K562 (cell line): ENCODE measurements around the gene SPIRE1. TPM values are rescaled to one million over a fixed set of nuclear protein-coding genes. Genes with fewer than 3 reads are reported as not detected.

Experiments
- ATAC-seq: fragments of 200-7000 bp; cut with Tn5 transposase; 3 replicates; pipeline ENCODE4 v1.9.1; 2020; ENCODE audit warnings: moderate library complexity
- BruUV-seq: library from RNA; stranded (reverse); fragments of 400-500 nt; replicated peaks from 2 replicates; lab custom pipeline; 2021; lab: Mats Ljungman, UMichigan
- CTCF ChIA-PET: fragments of 300-600 bp; formaldehyde crosslinking; extraction: SDS; loops from one replicate; lab custom pipeline; 2021; ENCODE audit warnings: low intra/inter-chr PET ratio; lab: Yijun Ruan, JAX
- POLR2A ChIA-PET: fragments of 300-600, 350-650 bp; sonication (Branson Sonifier 250); formaldehyde crosslinking; extraction: SDS; loops from one replicate; lab custom pipeline; 2021; ENCODE audit warnings: antibody characterized with exemption, inconsistent platforms; lab: Yijun Ruan, JAX
- DNase-seq, 4 experiments: peaks; one replicate each; pipeline versions ENCODE4 v3.0.0 to v3.0.0-alpha.2; 2011 to 2018; ENCODE audit warnings: low spot score in 3 of 4, mixed read lengths in 3 of 4; ENCODE audit errors: extremely low read depth in 1 of 4
- FAIRE-seq: peaks from 2 replicates; lab custom pipeline; 2011; peaks lifted over from hg19 to GRCh38; lab: Jason Lieb, UNC
- H2AFZ ChIP-seq: 2 replicates; pipeline ENCODE4 v1.6.0; 2011; ENCODE audit warnings: low read depth, low read length, control low read depth, inconsistent platforms
- H3K27ac ChIP-seq: fragments of 200-600 bp; 3 replicates; pipeline ENCODE4 v1.8.0; 2011; ENCODE audit warnings: low read depth, mild to moderate bottlenecking, control low read depth, inconsistent platforms, low read length, moderate library complexity, mixed read lengths; ENCODE audit errors: extremely low read depth
- H3K27me3 ChIP-seq, 2 experiments: fragments of 300-600 bp in 1 of 2; 2 replicates in 1 of 2; 3 replicates in 1 of 2; pipeline versions ENCODE4 v1.6.0 to v1.8.0; 2011; ENCODE audit warnings: inconsistent platforms in 2 of 2, low read length in 2 of 2, mild to moderate bottlenecking in 1 of 2, mixed read lengths in 1 of 2, moderate library complexity in 1 of 2; ENCODE audit not compliant: control insufficient read depth in 2 of 2, insufficient read depth in 2 of 2
- H3K36me3 ChIP-seq: fragments of 300-600 bp; 3 replicates; pipeline ENCODE4 v1.8.0; 2011; ENCODE audit warnings: mild to moderate bottlenecking, low read length, inconsistent platforms; ENCODE audit not compliant: control insufficient read depth, insufficient read depth
- H3K4me1 ChIP-seq, 2 experiments: fragments of 200-600 bp in 1 of 2; replicated peaks in 1 of 2; 2 replicates in 1 of 2; 3 replicates in 1 of 2; pipeline versions ENCODE4 v1.5.1 to v1.8.0; 2011; ENCODE audit warnings: inconsistent platforms in 2 of 2, low read length in 2 of 2, mild to moderate bottlenecking in 1 of 2, mixed read lengths in 1 of 2, moderate library complexity in 1 of 2; ENCODE audit not compliant: control insufficient read depth in 2 of 2, insufficient read depth in 2 of 2
- H3K4me2 ChIP-seq: 2 replicates; pipeline ENCODE4 v1.6.1; 2011; ENCODE audit warnings: low read length, control low read depth, inconsistent platforms, mixed read lengths; ENCODE audit not compliant: insufficient read depth
- H3K4me3 ChIP-seq: fragments of 200-600 bp; sonication (generic), shearing (Covaris generic); 2 replicates; pipeline ENCODE4 v1.5.1; 2016; ENCODE audit warnings: control low read depth, inconsistent platforms
- H3K79me2 ChIP-seq: fragments of 200-600 bp; 3 replicates; pipeline ENCODE4 v1.8.0; 2011; ENCODE audit warnings: low read length, inconsistent platforms; ENCODE audit not compliant: control insufficient read depth, insufficient read depth
- H3K9ac ChIP-seq, 2 experiments: 2 replicates each; pipeline versions ENCODE4 v1.6.0 to v1.6.1; 2011; ENCODE audit warnings: low read depth in 2 of 2, low read length in 2 of 2, control low read depth in 1 of 2, inconsistent platforms in 1 of 2, mild to moderate bottlenecking in 1 of 2, mixed read lengths in 1 of 2; ENCODE audit not compliant: insufficient read depth in 1 of 2
- H3K9me1 ChIP-seq: one replicate; pipeline ENCODE4 v1.6.0; 2011; ENCODE audit warnings: inconsistent platforms, mild to moderate bottlenecking, low read length, moderate library complexity; ENCODE audit not compliant: control insufficient read depth, insufficient read depth
- H3K9me3 ChIP-seq: replicated peaks from 2 replicates; pipeline ENCODE4 v1.5.1; 2011; ENCODE audit warnings: low read depth, low read length, inconsistent platforms; ENCODE audit not compliant: control insufficient read depth, insufficient read depth
- H4K20me1 ChIP-seq: replicated peaks from 2 replicates; pipeline ENCODE4 v1.6.1; 2011; ENCODE audit warnings: low read length, inconsistent platforms, mixed read lengths; ENCODE audit not compliant: control insufficient read depth, insufficient read depth
- ATF4 ChIP-seq: fragments of 450-650 bp; formaldehyde crosslinking; IDR thresholded peaks from 2 replicates; pipeline ENCODE4 v1.4.0; 2022; ENCODE audit warnings: mild to moderate bottlenecking, moderate library complexity
- BHLHE40 ChIP-seq: IDR thresholded peaks from 2 replicates; pipeline ENCODE4 v1.6.1; 2011; ENCODE audit warnings: low read length, improper control_type of control experiment
- BMI1 ChIP-seq: fragments of 150-350 bp; IDR thresholded peaks from 2 replicates; pipeline ENCODE4 v1.6.1; 2014; ENCODE audit warnings: low read length
- CCAR2 ChIP-seq: fragments of 200-400 bp; formaldehyde crosslinking; IDR thresholded peaks from 2 replicates; pipeline ENCODE4 v1.6.1; 2017; ENCODE audit warnings: mild to moderate bottlenecking, low read depth, low read length
- CEBPB ChIP-seq: fragments of 450-650 bp; IDR thresholded peaks from 2 replicates; pipeline ENCODE4 v1.6.1; 2016; ENCODE audit warnings: missing genetic modification characterization, missing compliant biosample characterization
- GATA2 ChIP-seq: sonication (generic); formaldehyde crosslinking; IDR thresholded peaks from 2 replicates; pipeline ENCODE4 v1.4.0; 2020; ENCODE audit warnings: mild to moderate bottlenecking, missing genetic modification reagents
- HDAC2 ChIP-seq: fragments of 450-650 bp; IDR thresholded peaks from 2 replicates; pipeline ENCODE4 v1.6.1; 2016; ENCODE audit warnings: mild to moderate bottlenecking
- HINFP ChIP-seq: fragments of 450-650 bp; conservative IDR thresholded peaks from 2 replicates; pipeline ENCODE4 v1.6.1; 2016; ENCODE audit warnings: missing genetic modification characterization, low read depth, mild to moderate bottlenecking, control low read depth, missing compliant biosample characterization
- KAT8 ChIP-seq: fragments of 450-650 bp; IDR thresholded peaks from 2 replicates; pipeline ENCODE4 v1.6.1; 2016; ENCODE audit warnings: low read depth, mild to moderate bottlenecking
- KDM4B ChIP-seq, 2 experiments: fragments of 450-650 bp in 1 of 2; sonication (generic) in 1 of 2; IDR thresholded peaks; 2 replicates each; pipeline ENCODE4 v1.6.1; 2016 to 2017; ENCODE audit warnings: borderline replicate concordance in 2 of 2, antibody characterized with exemption in 1 of 2, low read depth in 1 of 2, mild to moderate bottlenecking in 1 of 2
- MTF1 ChIP-seq: fragments of 250-450 bp; sonication (Bioruptor Pico); IDR thresholded peaks from 2 replicates; pipeline ENCODE4 v1.9.0; 2021; ENCODE audit warnings: moderate library complexity, mild to moderate bottlenecking, inconsistent platforms, borderline replicate concordance
- TOE1 ChIP-seq, 2 experiments: fragments of 450-650 bp in 1 of 2; sonication (generic) in 1 of 2; formaldehyde crosslinking in 1 of 2; IDR thresholded peaks; 2 replicates each; pipeline versions ENCODE4 v1.7.1 to v1.8.0; 2016 to 2022; ENCODE audit warnings: borderline replicate concordance in 2 of 2, mild to moderate bottlenecking in 2 of 2, antibody characterized with exemption in 1 of 2, inconsistent platforms in 1 of 2, low read depth in 1 of 2, missing genetic modification reagents in 1 of 2, moderate library complexity in 1 of 2
- ZNF24 ChIP-seq: fragments of 450-650 bp; IDR thresholded peaks from 2 replicates; pipeline ENCODE4 v1.6.1; 2016
- ZNF253 ChIP-seq: fragments of 250-450 bp; sonication (Bioruptor Pico); conservative IDR thresholded peaks from 2 replicates; pipeline ENCODE4 v1.6.1; 2021; ENCODE audit warnings: mild to moderate bottlenecking
- WGBS: fragments of 100-300 bp; shearing (Covaris generic); methylation state at CpG from one replicate; pipeline ENCODE4 v1.1.6; 2016; ENCODE audit warnings: low coverage, mixed read lengths; ENCODE audit not compliant: insufficient coverage; ENCODE audit errors: missing lambda C conversion rate; 5-methylcytosine and 5-hydroxymethylcytosine counted together
- in situ Hi-C: fragments of 300-500 bp; cut with MboI; formaldehyde crosslinking; loops from 4 replicates; pipeline ENCODE4 v1.15.0; 2018; ENCODE audit warnings: inconsistent platforms, mixed read lengths
- intact Hi-C: fragments of 100-400 bp; cut with micrococcal nuclease; formaldehyde crosslinking; loops from 2 replicates; pipeline ENCODE4 v1.14.2; 2022
- polyA plus RNA-seq, 8 experiments: library from polyadenylated mRNA; depleted of rRNA in 4 of 8; stranded (reverse) in 5 of 8; unstranded in 3 of 8; fragments of >200 nt; fragmentation: Nextera tagmentation in 2 of 8; fragmentation: Illumina TruSeq in 1 of 8; extraction: Ambion mirVana in 2 of 8; extraction: Trizol in 1 of 8; gene quantifications; 2 replicates each; pipeline versions ENCODE4 v1.2.1 to v1.2.3, GENCODE V29; 2011 to 2014; ENCODE audit warnings: inconsistent platforms in 1 of 8, missing spikeins in 1 of 8
- total RNA-seq, 7 experiments: library from RNA; depleted of rRNA in 6 of 7; stranded (reverse); fragments of >200 nt in 6 of 7; fragmentation: Illumina TruSeq in 2 of 7; extraction: Trizol in 2 of 7; gene quantifications; 2 replicates each; pipeline versions ENCODE4 v1.2.1 to v1.2.3, GENCODE V29; 2011 to 2021; ENCODE audit warnings: low replicate concordance in 1 of 7

The SPIRE1 gene
- total and polyA plus RNA-seq, 9 of the 15 experiments (the other 6 are each of a cell fraction or from before 2014, with no cell fraction given): 2.9 to 14.0 (median 10.2) TPM

- H3K4me2 ChIP-seq: no peak overlapping the region
- no peaks in the 10 kb centered on the region; the same call in 1 of the 2 replicates for H3K9me3 ChIP-seq
- H3K27me3 ChIP-seq: no peaks in the 10 kb centered on the region
- no peak for DNase-seq
- no TSS peak for BruUV-seq
- FAIRE-seq: no peak
- H3K4me1 ChIP-seq: peaks cover 0 to 6% of the 10 kb centered on the region in 2 experiments; a peak in 1 of 5 replicates
- no peak for TF ChIP-seq ZNF24
- TF ChIP-seq HDAC2: no peak
- TF ChIP-seq, all 486 proteins: peak for 0
- no peaks in the 10 kb centered on the region for H3K9me1 ChIP-seq
- no peaks in the 10 kb centered on the region for H3K79me2 ChIP-seq
- no peak overlapping the region for H2AFZ ChIP-seq
- peaks cover 12% of the 10 kb centered on the region; the same call in 2 of the 3 replicates for H3K36me3 ChIP-seq
- no peak overlapping the region for H3K9ac ChIP-seq
- intact Hi-C loops: no loop called here
- no peaks in the 10 kb centered on the region for H4K20me1 ChIP-seq
- no peak overlapping the region for H3K4me3 ChIP-seq
- no peak for ATAC-seq
- ChIA-PET CTCF (no interaction called here), POLR2A (no interaction called here)
- in situ Hi-C loops: no loop called here
- no peak overlapping the region for H3K27ac ChIP-seq
- WGBS: 98% methylated on average over 21 of the region's 22 CpGs
These were observed 225.7 kb downstream of the SPIRE1 start for GRCh38 chr18:12432196-12432595.

GRCh38 chr18:12431561-12431960 is 226.3 kb downstream of the SPIRE1 start:
- intact Hi-C loops (no loop called here), in situ Hi-C loops (no loop called here)
- ATAC-seq (no peak), FAIRE-seq (no peak), DNase-seq (no peak)
- Histone ChIP-seq H3K27me3 (no peaks in the 10 kb centered on the region), H3K4me3 (no peak overlapping the region), H3K36me3 (peaks cover 15% of the 10 kb centered on the region; the same call in 2 of the 3 replicates), H3K79me2 (no peaks in the 10 kb centered on the region), H3K9me1 (no peaks in the 10 kb centered on the region), H2AFZ (no peak overlapping the region), H3K4me2 (no peak overlapping the region), H4K20me1 (no peaks in the 10 kb centered on the region), H3K27ac (no peak overlapping the region), H3K4me1 (peaks cover 0 to 6% of the 10 kb centered on the region in 2 experiments; a peak in 1 of 5 replicates), H3K9me3 (no peaks in the 10 kb centered on the region; the same call in 1 of the 2 replicates), H3K9ac (no peak overlapping the region)
- ChIA-PET CTCF (no interaction called here), POLR2A (no interaction called here)
- 94% methylated on average over 9 of the region's 16 CpGs for WGBS
- TF ChIP-seq GATA2 (CRISPR knock-in tag) (no peak), CEBPB (no peak), MTF1 (CRISPR knock-in tag) (no peak), KAT8 (no peak), BMI1 (no peak), BHLHE40 (no peak), ZNF253 (no peak), CCAR2 (no peak), KDM4B (IDR thresholded peaks at IDR 0.05; ENCODE audit: borderline replicate concordance in 2 of 2, low read depth in 1 of 2) (no peak), ATF4 (CRISPR knock-in tag) (no peak), HINFP (tag) (no peak), TOE1 (IDR thresholded peaks at IDR 0.05; ENCODE audit: borderline replicate concordance) (no peak), TOE1 (CRISPR knock-in tag; IDR thresholded peaks at IDR 0.05; ENCODE audit: borderline replicate concordance, low read depth) (no peak)
- no TSS peak for BruUV-seq
